Psoas muscle (tissue), 8 donors: ENCODE results near the gene DAPL1. TPM values are rescaled to one million over a fixed set of nuclear protein-coding genes. Genes with fewer than 3 reads are reported as not detected.
A peak's percentile ranks its signal among the peaks of the same experiment; 100 is the strongest.

Experiments
- ATAC-seq, 4 donors: fragments of 200-7000 bp; cut with Tn5 transposase; one replicate each; pipeline ENCODE4 v1.9.1; 2020; ENCODE audit warnings: moderate library complexity in 3 of 4, mild to moderate bottlenecking in 2 of 4
- DNase-seq, 2 donors: peaks; one replicate each; pipeline ENCODE4 v3.0.0-alpha.2; 2020
- H3K27ac ChIP-seq: fragments of 200-600 bp; one replicate; pipeline ENCODE4 v1.8.0; 2022
- H3K27me3 ChIP-seq, 3 donors: fragments of 200-600 bp in 1 of 3; one replicate each; pipeline versions ENCODE4 v1.6.1 to v1.8.0; 2013 to 2022; ENCODE audit warnings: low read length in 2 of 3, mild to moderate bottlenecking in 2 of 3, moderate library complexity in 1 of 3; ENCODE audit not compliant: insufficient read depth in 3 of 3
- H3K36me3 ChIP-seq, 2 donors: fragments of 200-600 bp in 1 of 2; one replicate each; pipeline versions ENCODE4 v1.6.1 to v1.8.0; 2013 to 2022; ENCODE audit warnings: low read depth in 1 of 2, mild to moderate bottlenecking in 1 of 2, moderate library complexity in 1 of 2; ENCODE audit not compliant: insufficient read depth in 1 of 2
- H3K4me1 ChIP-seq: fragments of 200-600 bp; one replicate; pipeline ENCODE4 v1.8.0; 2022
- H3K4me3 ChIP-seq: fragments of 200-600 bp; one replicate; pipeline ENCODE4 v1.8.0; 2022; ENCODE audit warnings: mild to moderate bottlenecking
- H3K9me3 ChIP-seq: fragments of 200-600 bp; one replicate; pipeline ENCODE4 v1.8.0; 2022
- WGBS, 3 donors: extraction: QIAGEN DNeasy Blood & Tissue Kit; methylation state at CpG; one replicate each; pipeline versions ENCODE4 v1.1.6 to v1.1.7; 2013; 5-methylcytosine and 5-hydroxymethylcytosine counted together
- intact Hi-C, 2 donors: fragments of 100-400 bp; cut with DNase I; formaldehyde crosslinking; loops; one replicate each; pipeline versions ENCODE4 v1.11.0 to v1.14.2; 2022
- polyA plus RNA-seq, 3 donors: library from polyadenylated mRNA; stranded (reverse); fragments of 200-250 nt; gene quantifications; one replicate each; pipeline ENCODE4 v1.2.3, GENCODE V29; 2013
- total RNA-seq, 4 donors: library from RNA; stranded (reverse); fragmentation: NEBNext Ultra II Directional in 2 of 4; extraction: Animal tissue kit (Norgen Biotek cat#: 25700) in 2 of 4; gene quantifications; one replicate each; pipeline versions ENCODE4 v1.2.1 to v1.2.4, GENCODE V29; 2021 to 2023
- TF ChIP-seq, protein P1 (sequence below): fragments of 200-600 bp; IDR thresholded peaks from one replicate; pipeline ENCODE4 v1.8.0; 2022; ENCODE audit warnings: antibody characterized with exemption
- donor health status: healthy with polysubstance abuse.
- donor health status: DM: no; HTN: no; CAD: no; lungs with moderate emphysema.
- donor health status: Bipolar disorder and iron deficiency.
- donor health status: healthy.
- donor health status: DM: yes; HTN: yes; CAD: no.
- donor health status: DM: no; HTN: no; CAD: no.
- donor health status: DM: no; HTN: no; CAD: no.
- donor health status: DM: yes; HTN: yes; CAD: no.

Gene DAPL1
- total and polyA plus RNA-seq, 7 donors: not detected

DNA sequence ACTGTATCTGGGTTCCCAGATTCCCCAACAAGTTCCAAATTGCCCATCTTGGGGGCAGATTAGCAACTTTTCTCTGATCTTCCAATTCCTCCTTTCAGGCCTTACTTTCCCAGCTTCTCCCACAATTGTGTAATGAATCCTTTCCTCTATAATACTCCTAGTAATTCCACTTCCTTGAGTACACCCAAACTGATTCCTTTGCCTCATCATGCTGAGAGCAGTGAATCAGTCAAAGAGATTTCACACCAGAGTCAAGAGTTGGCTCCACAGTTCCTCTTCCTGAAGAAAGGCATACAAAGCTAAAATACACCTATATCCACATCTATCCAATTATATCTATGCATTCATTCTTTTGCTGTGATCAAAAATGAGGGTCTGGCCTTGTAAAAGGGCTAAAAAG lies 28.6 kb upstream of the DAPL1 start:
- no peaks in the 10 kb centered on the region for H3K27me3 ChIP-seq
- no peaks in the 10 kb centered on the region for H3K36me3 ChIP-seq
- H3K4me1 ChIP-seq: no peaks in the 10 kb centered on the region
- ATAC-seq: no peak
- no peak overlapping the region for H3K4me3 ChIP-seq
- no peak overlapping the region for H3K27ac ChIP-seq
- TF ChIP-seq, protein P1, sequence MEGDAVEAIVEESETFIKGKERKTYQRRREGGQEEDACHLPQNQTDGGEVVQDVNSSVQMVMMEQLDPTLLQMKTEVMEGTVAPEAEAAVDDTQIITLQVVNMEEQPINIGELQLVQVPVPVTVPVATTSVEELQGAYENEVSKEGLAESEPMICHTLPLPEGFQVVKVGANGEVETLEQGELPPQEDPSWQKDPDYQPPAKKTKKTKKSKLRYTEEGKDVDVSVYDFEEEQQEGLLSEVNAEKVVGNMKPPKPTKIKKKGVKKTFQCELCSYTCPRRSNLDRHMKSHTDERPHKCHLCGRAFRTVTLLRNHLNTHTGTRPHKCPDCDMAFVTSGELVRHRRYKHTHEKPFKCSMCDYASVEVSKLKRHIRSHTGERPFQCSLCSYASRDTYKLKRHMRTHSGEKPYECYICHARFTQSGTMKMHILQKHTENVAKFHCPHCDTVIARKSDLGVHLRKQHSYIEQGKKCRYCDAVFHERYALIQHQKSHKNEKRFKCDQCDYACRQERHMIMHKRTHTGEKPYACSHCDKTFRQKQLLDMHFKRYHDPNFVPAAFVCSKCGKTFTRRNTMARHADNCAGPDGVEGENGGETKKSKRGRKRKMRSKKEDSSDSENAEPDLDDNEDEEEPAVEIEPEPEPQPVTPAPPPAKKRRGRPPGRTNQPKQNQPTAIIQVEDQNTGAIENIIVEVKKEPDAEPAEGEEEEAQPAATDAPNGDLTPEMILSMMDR: no peak
- no peak for DNase-seq
- H3K9me3 ChIP-seq: no peaks in the 10 kb centered on the region
- intact Hi-C loops: no loop called here

DNA sequence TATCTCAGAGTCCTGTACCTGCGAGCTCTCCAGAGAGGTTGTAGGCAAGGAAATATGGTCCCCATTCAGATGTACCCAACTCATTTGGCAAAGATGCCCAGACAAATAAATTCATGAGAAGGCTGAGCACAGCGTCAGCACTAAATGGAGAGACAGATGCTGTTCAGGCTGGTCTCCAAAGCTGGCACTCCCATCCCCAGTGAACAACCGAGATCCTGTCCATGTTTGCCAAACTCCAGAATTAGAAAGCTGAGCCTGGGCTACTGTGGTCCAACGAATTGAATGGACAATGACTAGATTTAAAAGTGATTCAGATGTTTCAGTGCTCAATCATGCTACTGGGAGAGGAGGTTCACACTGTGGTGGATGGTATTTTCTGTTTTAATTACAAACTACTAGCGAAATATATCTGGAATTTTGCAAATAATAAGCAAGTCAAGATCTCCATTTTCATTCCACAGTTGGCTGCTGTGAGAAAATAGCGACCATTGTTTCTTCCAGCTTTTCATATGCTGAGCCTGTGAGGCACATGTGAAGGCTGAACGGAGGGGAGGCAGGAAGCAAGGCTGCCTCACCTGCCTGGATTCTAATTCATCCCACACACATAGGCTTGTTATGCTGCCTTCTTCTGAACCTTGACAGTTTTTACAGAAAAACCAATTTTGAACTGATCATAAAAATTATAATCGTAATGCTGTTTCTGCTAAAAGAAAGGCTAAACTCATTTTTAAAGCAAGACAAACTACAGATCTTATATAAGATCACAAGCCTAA lies 22.6 kb upstream of the DAPL1 start:
- Histone ChIP-seq H3K27me3 (no peaks in the 10 kb centered on the region), H3K27ac (peak overlapping the region; percentile 32), H3K36me3 (no peaks in the 10 kb centered on the region), H3K4me1 (no peaks in the 10 kb centered on the region), H3K4me3 (no peak overlapping the region), H3K9me3 (no peaks in the 10 kb centered on the region)
- DNase-seq (no peak), ATAC-seq (peak; percentile 77 to 94 (median 92))
- WGBS, 3 donors: 25 to 38% (median 30%) methylated on average over 8 of the region's 8 CpGs
- TF ChIP-seq, protein P1: no peak
- intact Hi-C loops: no loop called here

DNA sequence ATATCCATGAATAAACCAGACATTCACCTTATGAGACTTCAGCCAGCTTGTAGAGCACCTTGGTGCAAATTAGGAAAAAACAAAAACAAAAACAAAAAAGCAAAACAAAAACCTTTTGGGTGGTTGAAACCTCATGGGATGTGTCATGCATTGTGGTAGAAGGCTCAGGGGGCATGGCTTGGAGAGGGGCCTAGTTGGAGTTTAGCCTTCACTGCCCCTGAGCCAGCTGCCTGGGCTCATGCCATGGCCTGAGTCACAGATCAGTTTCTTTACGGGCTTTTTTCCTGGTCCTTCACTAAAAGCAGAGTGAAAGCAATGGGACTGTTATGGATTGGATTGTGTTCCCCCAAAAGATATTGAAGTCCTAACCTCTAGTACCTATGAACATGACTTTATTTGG lies 22.0 kb upstream of the DAPL1 start:
- Histone ChIP-seq H3K27me3 (no peaks in the 10 kb centered on the region), H3K27ac (peak overlapping the region; percentile 32), H3K4me3 (no peak overlapping the region), H3K4me1 (no peaks in the 10 kb centered on the region), H3K36me3 (no peaks in the 10 kb centered on the region), H3K9me3 (no peaks in the 10 kb centered on the region)
- intact Hi-C loops: no loop called here
- WGBS, 3 donors: 5 to 26% (median 26%) methylated on average over 1 of the region's 1 CpG
- TF ChIP-seq, protein P1: no peak
- ATAC-seq: peak; percentile 54 to 78 (median 68)
- DNase-seq: peak in 1 of 2 donors; percentile 27

DNA sequence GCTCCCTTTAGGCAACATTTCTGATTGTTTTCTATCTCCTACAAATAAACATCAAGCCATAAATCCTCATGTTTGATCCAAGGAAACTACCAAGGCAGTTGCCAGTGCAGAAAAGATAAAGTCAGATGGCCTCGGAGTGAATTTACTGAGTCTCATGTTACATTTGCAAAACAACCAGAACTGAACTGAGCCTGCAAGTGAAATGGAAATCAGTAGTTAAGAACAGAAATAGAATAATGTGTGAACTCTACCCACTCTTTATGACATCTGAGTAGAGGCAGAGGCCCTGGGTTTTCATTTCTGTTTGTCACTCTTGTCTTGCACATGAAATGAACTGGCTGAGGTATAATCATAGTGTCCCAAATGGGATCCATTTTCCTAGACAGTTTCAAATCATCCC lies 20.4 kb upstream of the DAPL1 start:
- H3K4me1 ChIP-seq: no peaks in the 10 kb centered on the region
- H3K36me3 ChIP-seq: no peaks in the 10 kb centered on the region
- no peak for ATAC-seq
- DNase-seq: no peak
- H3K27me3 ChIP-seq: no peaks in the 10 kb centered on the region
- no peaks in the 10 kb centered on the region for H3K9me3 ChIP-seq
- TF ChIP-seq, protein P1: no peak
- H3K27ac ChIP-seq: no peak overlapping the region
- 22 to 46% (median 24%) methylated on average over 1 of the region's 1 CpG for WGBS, 3 donors
- intact Hi-C loops: no loop called here
- no peak overlapping the region for H3K4me3 ChIP-seq
